NCI-H2107 treated with DMSO at 0.1 percent for 48 hours (cell line): Measurements from ENCODE around the gene FALEC.
"Not testable (repeated sequence)": the region's sequence is repeated elsewhere in the genome, so short reads cannot be mapped to it uniquely, and the experiment has no call there.

Experiments
- DNase-seq: peaks from one replicate; lab custom pipeline; 2025; ENCODE audit not compliant: unreplicated experiment; lab: John Stamatoyannopoulos, UW

FALEC gene

GRCh38 chr1:150558761-150559655 lies 43.5 kb downstream of the FALEC start:
- no peak for DNase-seq

GRCh38 chr1:150559656-150560010 lies 44.1 kb downstream of the FALEC start:
- DNase-seq, result no peak

- peak; percentile 63 for DNase-seq
Observed at GRCh38 chr1:150560011-150560438, 44.5 kb downstream of the FALEC start.

- DNase-seq, result peak; percentile 83
Observed at GRCh38 chr1:150560576-150561253, 45.2 kb downstream of the FALEC start.

- peak; percentile 83 for DNase-seq
Observed at GRCh38 chr1:150561254-150561973, 45.9 kb downstream of the FALEC start.

- DNase-seq, result peak; percentile 49
Observed at GRCh38 chr1:150561974-150562445, 46.5 kb downstream of the FALEC start.

GRCh38 chr1:150562446-150563339 lies 47.1 kb downstream of the FALEC start:
- DNase-seq, result no peak

GRCh38 chr1:150563340-150564038 lies 47.9 kb downstream of the FALEC start:
- DNase-seq, result peak; percentile 70

- no peak for DNase-seq
Observed at GRCh38 chr1:150564051-150564991, 48.8 kb downstream of the FALEC start.

GRCh38 chr1:150565240-150565991 lies 49.9 kb downstream of the FALEC start:
- not testable (repeated sequence) for DNase-seq

GRCh38 chr1:150566589-150567340 lies 51.2 kb downstream of the FALEC start:
- no peak for DNase-seq

GRCh38 chr1:150567341-150567716 lies 51.8 kb downstream of the FALEC start:
- DNase-seq, result no peak

- DNase-seq, result peak; percentile 89
Observed at GRCh38 chr1:150567717-150568593, 52.4 kb downstream of the FALEC start.

- no peak for DNase-seq
Observed at GRCh38 chr1:150568594-150568966, 53.0 kb downstream of the FALEC start.

GRCh38 chr1:150572918-150573647 lies 57.5 kb downstream of the FALEC start:
- no peak for DNase-seq

GRCh38 chr1:150573648-150574071 lies 58.1 kb downstream of the FALEC start:
- DNase-seq, result not testable (repeated sequence)
